IMR-90 (cell line): ENCODE data around the gene TDP2. TPM values are rescaled to one million over a fixed set of nuclear protein-coding genes. Genes with fewer than 3 reads are reported as not detected.

Source experiments
- ATAC-seq: fragments of 200-7000 bp; cut with Tn5 transposase; 2 replicates; pipeline ENCODE4 v1.9.1; 2020; ENCODE audit warnings: low read depth, mild to moderate bottlenecking, moderate library complexity
- BruUV-seq: library from RNA; stranded (reverse); fragments of 400-500 nt; replicated peaks from 2 replicates; lab custom pipeline; 2021; lab: Mats Ljungman, UMichigan
- CTCF ChIA-PET: fragments of 300-600 bp; formaldehyde crosslinking; extraction: SDS; loops from one replicate; lab custom pipeline; 2021; ENCODE audit warnings: antibody characterized with exemption; lab: Yijun Ruan, JAX
- POLR2A ChIA-PET: fragments of 300-600 bp; sonication (Branson Sonifier 250); formaldehyde crosslinking; loops from one replicate; lab custom pipeline; 2022; ENCODE audit warnings: antibody characterized with exemption; ENCODE audit not compliant: unreplicated experiment; lab: Charles Lee
- DNase-seq: peaks from one replicate; pipeline ENCODE4 v3.0.0; 2013
- H2AFZ ChIP-seq: replicated peaks from 2 replicates; pipeline ENCODE3; 2013; ENCODE audit warnings: low read length, mild to moderate bottlenecking; ENCODE audit not compliant: poor library complexity
- H2AK5ac ChIP-seq: 2 replicates; pipeline ENCODE4 v1.6.1; 2013; ENCODE audit warnings: low read depth, low read length, inconsistent platforms
- H2AK9ac ChIP-seq: replicated peaks from 2 replicates; pipeline ENCODE3; 2013; ENCODE audit warnings: mild to moderate bottlenecking, low read depth, low read length, moderate library complexity; ENCODE audit not compliant: poor library complexity
- H2BK120ac ChIP-seq: 2 replicates; pipeline ENCODE4 v1.6.1; 2013; ENCODE audit warnings: low read depth, low read length, inconsistent platforms
- H2BK15ac ChIP-seq: 3 replicates; pipeline ENCODE4 v1.6.1; 2013; ENCODE audit warnings: low read depth, low read length, inconsistent platforms
- H2BK20ac ChIP-seq: 2 replicates; pipeline ENCODE4 v1.6.1; 2013; ENCODE audit warnings: low read depth, mild to moderate bottlenecking, inconsistent platforms, low read length, moderate library complexity
- H2BK5ac ChIP-seq: 2 replicates; pipeline ENCODE4 v1.6.1; 2013; ENCODE audit warnings: mild to moderate bottlenecking, low read depth, low read length, inconsistent platforms; ENCODE audit not compliant: poor library complexity, severe bottlenecking
- H3K14ac ChIP-seq: replicated peaks from 2 replicates; pipeline ENCODE4 v1.6.1; 2013; ENCODE audit warnings: low read depth, low read length, inconsistent platforms
- H3K18ac ChIP-seq: 2 replicates; pipeline ENCODE4 v1.6.1; 2013; ENCODE audit warnings: low read depth, low read length, control low read depth
- H3K23ac ChIP-seq: 2 replicates; pipeline ENCODE4 v1.6.1; 2013; ENCODE audit warnings: low read depth, low read length, inconsistent platforms
- H3K27ac ChIP-seq: 2 replicates; pipeline ENCODE4 v1.5.1; 2013; ENCODE audit warnings: mild to moderate bottlenecking, control low read depth, low read length; ENCODE audit not compliant: insufficient read depth
- H3K27me3 ChIP-seq: 2 replicates; pipeline ENCODE4 v1.6.1; 2013; ENCODE audit warnings: low read length; ENCODE audit not compliant: control insufficient read depth, insufficient read depth
- H3K36me3 ChIP-seq: 2 replicates; pipeline ENCODE4 v1.6.1; 2013; ENCODE audit warnings: low read length, mixed read lengths; ENCODE audit not compliant: control insufficient read depth, insufficient read depth
- H3K4ac ChIP-seq: 2 replicates; pipeline ENCODE4 v1.6.1; 2013; ENCODE audit warnings: low read depth, low read length, inconsistent platforms
- H3K4me1 ChIP-seq: 2 replicates; pipeline ENCODE4 v1.6.1; 2013; ENCODE audit warnings: low read length, mixed read lengths; ENCODE audit not compliant: control insufficient read depth, insufficient read depth
- H3K4me2 ChIP-seq: 2 replicates; pipeline ENCODE4 v1.6.1; 2013; ENCODE audit warnings: low read depth, mild to moderate bottlenecking, control low read depth, low read length, moderate library complexity
- H3K4me3 ChIP-seq: 2 replicates; pipeline ENCODE4 v1.5.1; 2013; ENCODE audit warnings: low read depth, mild to moderate bottlenecking, control low read depth, low read length, moderate library complexity; ENCODE audit not compliant: insufficient read depth
- H3K56ac ChIP-seq: 2 replicates; pipeline ENCODE4 v1.6.1; 2013; ENCODE audit warnings: low read length, inconsistent platforms; ENCODE audit not compliant: insufficient read depth; ENCODE audit errors: extremely low read depth
- H3K79me1 ChIP-seq, 2 experiments: 2 replicates each; pipeline ENCODE4 v1.6.1; 2013; ENCODE audit warnings: low read length in 2 of 2, inconsistent platforms in 1 of 2, low read depth in 1 of 2
- H3K9ac ChIP-seq: 2 replicates; pipeline ENCODE4 v1.6.1; 2013; ENCODE audit warnings: low read depth, low read length, control low read depth
- H3K9me1 ChIP-seq: 2 replicates; pipeline ENCODE4 v1.6.1; 2013; ENCODE audit warnings: low read length, inconsistent platforms; ENCODE audit not compliant: insufficient read depth
- H3K9me3 ChIP-seq: 2 replicates; pipeline ENCODE4 v1.6.1; 2013; ENCODE audit warnings: low read length; ENCODE audit not compliant: control insufficient read depth, insufficient read depth
- H4K20me1 ChIP-seq: 2 replicates; pipeline ENCODE4 v1.6.1; 2013; ENCODE audit warnings: low read length, inconsistent platforms; ENCODE audit not compliant: insufficient read depth
- H4K5ac ChIP-seq: 2 replicates; pipeline ENCODE4 v1.6.1; 2013; ENCODE audit warnings: mild to moderate bottlenecking, low read depth, low read length, control low read depth
- H4K8ac ChIP-seq, 2 experiments: 2 replicates each; pipeline ENCODE4 v1.6.1; 2013; ENCODE audit warnings: low read depth in 2 of 2, low read length in 2 of 2, control low read depth in 1 of 2, inconsistent platforms in 1 of 2
- H4K91ac ChIP-seq: 2 replicates; pipeline ENCODE4 v1.6.1; 2013; ENCODE audit warnings: low read depth, low read length, inconsistent platforms; ENCODE audit not compliant: insufficient read depth
- CEBPB ChIP-seq: IDR thresholded peaks from 2 replicates; pipeline ENCODE4 v1.6.1; 2012; ENCODE audit warnings: low read depth, low read length, improper control_type of control experiment
- CHD1 ChIP-seq: IDR thresholded peaks from 2 replicates; pipeline ENCODE4 v1.6.1; 2012; ENCODE audit warnings: low read depth, low read length, improper control_type of control experiment
- FOS ChIP-seq: fragments of 150-350 bp; IDR thresholded peaks from 2 replicates; pipeline ENCODE4 v1.6.1; 2016; ENCODE audit warnings: low read depth, low read length
- MXI1 ChIP-seq: IDR thresholded peaks from 2 replicates; pipeline ENCODE4 v1.6.1; 2012; ENCODE audit warnings: low read depth, mild to moderate bottlenecking, low read length, moderate library complexity, borderline replicate concordance
- NFE2L2 ChIP-seq: fragments of 150-350 bp; IDR thresholded peaks from 2 replicates; pipeline ENCODE4 v1.6.1; 2016; ENCODE audit warnings: low read depth, mild to moderate bottlenecking, low read length
- RAD21 ChIP-seq: IDR thresholded peaks from 2 replicates; pipeline ENCODE4 v1.6.1; 2012; ENCODE audit warnings: low read length, improper control_type of control experiment
- RFX5 ChIP-seq: IDR thresholded peaks from 2 replicates; pipeline ENCODE4 v1.8.0; 2012; ENCODE audit warnings: low read depth, mild to moderate bottlenecking, low read length, moderate library complexity
- SMC3 ChIP-seq: fragments of 150-350 bp; IDR thresholded peaks from 2 replicates; pipeline ENCODE4 v1.6.1; 2016; ENCODE audit warnings: low read depth, mild to moderate bottlenecking, antibody characterized with exemption, low read length, moderate library complexity
- USF2 ChIP-seq: fragments of 150-350 bp; IDR thresholded peaks from 2 replicates; pipeline ENCODE4 v1.6.1; 2017; ENCODE audit warnings: mild to moderate bottlenecking, antibody characterized with exemption, low read length, low read depth
- WGBS, 2 experiments: methylation state at CpG; one replicate each; pipeline versions ENCODE4 v1.1.5 to v1.1.7; 2013; ENCODE audit warnings: missing lambda C conversion rate in 2 of 2; ENCODE audit not compliant: insufficient read length in 1 of 2; ENCODE audit errors: extremely low coverage in 2 of 2; 5-methylcytosine and 5-hydroxymethylcytosine counted together
- dilution Hi-C: fragments of 300-500 bp; cut with HindIII; formaldehyde crosslinking; loops from one replicate; pipeline ENCODE4 v1.14.3; 2018; ENCODE audit warnings: low sequenced_read_pairs; ENCODE audit not compliant: unreplicated experiment
- in situ Hi-C: fragments of 300-500 bp; cut with MboI; formaldehyde crosslinking; loops from 3 replicates; pipeline ENCODE4 v1.14.3; 2019; ENCODE audit warnings: low sequenced_read_pairs, inconsistent platforms, mixed read lengths
- intact Hi-C: fragments of 100-400 bp; cut with micrococcal nuclease; formaldehyde crosslinking; loops from 2 replicates; pipeline ENCODE4 v1.10.0; 2022
- polyA plus RNA-seq, 3 experiments: library from polyadenylated mRNA; depleted of rRNA; stranded (reverse); fragments of >200 nt; gene quantifications; 2 replicates each; pipeline ENCODE4 v1.2.3, GENCODE V29; 2012; ENCODE audit warnings: low replicate concordance in 1 of 3
- total RNA-seq: library from RNA; depleted of rRNA; stranded (reverse); fragments of >200 nt; gene quantifications from 2 replicates; pipeline ENCODE4 v1.2.3, GENCODE V29; 2012
- TF ChIP-seq, protein P1 (sequence below): fragments of 150-350 bp; IDR thresholded peaks from 2 replicates; pipeline ENCODE4 v1.6.1; 2016; ENCODE audit warnings: low read depth, mild to moderate bottlenecking, low read length, moderate library complexity, borderline replicate concordance
- TF ChIP-seq, protein P2 (sequence below): conservative IDR thresholded peaks from 2 replicates; pipeline ENCODE4 v1.5.1; 2012; ENCODE audit warnings: mild to moderate bottlenecking, low read depth, low read length, improper control_type of control experiment

TDP2 gene
- total and polyA plus RNA-seq, 2 of the 4 experiments (the other 2 are of a cell fraction), result 13.6 to 22.8 TPM

- H4K8ac ChIP-seq, result no peak overlapping the region
- no peak overlapping the region for H3K18ac ChIP-seq
- no peak overlapping the region for H2BK5ac ChIP-seq
- intact Hi-C loops, result no loop called here
- no peak overlapping the region for H3K27ac ChIP-seq
- H2BK20ac ChIP-seq, result no peak overlapping the region
- no peak overlapping the region for H3K14ac ChIP-seq
- H3K56ac ChIP-seq, result no peak overlapping the region
- H3K9me1 ChIP-seq, result peaks cover 2% of the 10 kb centered on the region; the same call in 1 of the 2 replicates
- H3K27me3 ChIP-seq, result no peaks in the 10 kb centered on the region
- H2AK5ac ChIP-seq, result no peak overlapping the region
- no peak overlapping the region for H3K4me3 ChIP-seq
- no peaks in the 10 kb centered on the region for H4K20me1 ChIP-seq
- peaks cover 7% of the 10 kb centered on the region for H3K4me1 ChIP-seq
- TF ChIP-seq USF2 (no peak), MXI1 (no peak), RFX5 (no peak), NFE2L2 (no peak), CHD1 (no peak), SMC3 (no peak), FOS (no peak), CEBPB (no peak), RAD21 (no peak)
- TF ChIP-seq, protein P1, sequence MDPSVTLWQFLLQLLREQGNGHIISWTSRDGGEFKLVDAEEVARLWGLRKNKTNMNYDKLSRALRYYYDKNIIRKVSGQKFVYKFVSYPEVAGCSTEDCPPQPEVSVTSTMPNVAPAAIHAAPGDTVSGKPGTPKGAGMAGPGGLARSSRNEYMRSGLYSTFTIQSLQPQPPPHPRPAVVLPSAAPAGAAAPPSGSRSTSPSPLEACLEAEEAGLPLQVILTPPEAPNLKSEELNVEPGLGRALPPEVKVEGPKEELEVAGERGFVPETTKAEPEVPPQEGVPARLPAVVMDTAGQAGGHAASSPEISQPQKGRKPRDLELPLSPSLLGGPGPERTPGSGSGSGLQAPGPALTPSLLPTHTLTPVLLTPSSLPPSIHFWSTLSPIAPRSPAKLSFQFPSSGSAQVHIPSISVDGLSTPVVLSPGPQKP, result no peak
- TF ChIP-seq, protein P2, sequence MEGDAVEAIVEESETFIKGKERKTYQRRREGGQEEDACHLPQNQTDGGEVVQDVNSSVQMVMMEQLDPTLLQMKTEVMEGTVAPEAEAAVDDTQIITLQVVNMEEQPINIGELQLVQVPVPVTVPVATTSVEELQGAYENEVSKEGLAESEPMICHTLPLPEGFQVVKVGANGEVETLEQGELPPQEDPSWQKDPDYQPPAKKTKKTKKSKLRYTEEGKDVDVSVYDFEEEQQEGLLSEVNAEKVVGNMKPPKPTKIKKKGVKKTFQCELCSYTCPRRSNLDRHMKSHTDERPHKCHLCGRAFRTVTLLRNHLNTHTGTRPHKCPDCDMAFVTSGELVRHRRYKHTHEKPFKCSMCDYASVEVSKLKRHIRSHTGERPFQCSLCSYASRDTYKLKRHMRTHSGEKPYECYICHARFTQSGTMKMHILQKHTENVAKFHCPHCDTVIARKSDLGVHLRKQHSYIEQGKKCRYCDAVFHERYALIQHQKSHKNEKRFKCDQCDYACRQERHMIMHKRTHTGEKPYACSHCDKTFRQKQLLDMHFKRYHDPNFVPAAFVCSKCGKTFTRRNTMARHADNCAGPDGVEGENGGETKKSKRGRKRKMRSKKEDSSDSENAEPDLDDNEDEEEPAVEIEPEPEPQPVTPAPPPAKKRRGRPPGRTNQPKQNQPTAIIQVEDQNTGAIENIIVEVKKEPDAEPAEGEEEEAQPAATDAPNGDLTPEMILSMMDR, result no peak
- H2BK15ac ChIP-seq, result no peak overlapping the region
- no CpG with 5 or more reads among the region's 1 CpG for WGBS, 2 experiments
- CTCF ChIA-PET, result no interaction called here
- BruUV-seq, result no TSS peak
- H3K23ac ChIP-seq, result no peak overlapping the region
- H3K9me3 ChIP-seq, result no peaks in the 10 kb centered on the region
- H3K9ac ChIP-seq, result no peak overlapping the region
- no peak overlapping the region for H4K5ac ChIP-seq
- no peak overlapping the region for H2AK9ac ChIP-seq
- POLR2A ChIA-PET, result no interaction called here
- H3K36me3 ChIP-seq, result peaks cover 8% of the 10 kb centered on the region
- no peak overlapping the region for H3K4me2 ChIP-seq
- H3K79me1 ChIP-seq, result peaks cover 14 to 66% of the 10 kb centered on the region in 2 experiments; a peak in 3 of 4 replicates
- H4K91ac ChIP-seq, result no peak overlapping the region
- dilution Hi-C loops, result no loop called here
- no peak overlapping the region for H3K4ac ChIP-seq
- no peak overlapping the region for H2BK120ac ChIP-seq
- in situ Hi-C loops, result no loop called here
- DNase-seq (no peak), ATAC-seq (no peak)
- no peak overlapping the region for H2AFZ ChIP-seq
Measured at GRCh38 chr6:24663189-24663588, 3.5 kb downstream of the TDP2 start.
